ENCODE data around the gene SNAI3.
A peak's percentile ranks its signal among the peaks of the same experiment; 100 is the strongest.

The SNAI3 gene

GRCh38 chr16:88712362-88712979, 26.2 kb upstream of the SNAI3 start:
- no peaks in the 10 kb centered on the region for H3K27me3 ChIP-seq (ENCODE audit: insufficient read depth, poor library complexity, severe bottlenecking)
- H3K36me3 ChIP-seq (ENCODE audit: low read depth), result peaks cover 43% of the 10 kb centered on the region
- H3K4me1 ChIP-seq (ENCODE audit: insufficient read depth, poor library complexity, severe bottlenecking), result no peaks in the 10 kb centered on the region
- H3K27ac ChIP-seq (ENCODE audit: poor library complexity, severe bottlenecking), result no peak overlapping the region
- no peak for DNase-seq (ENCODE audit: low spot score)
- no peak for ATAC-seq (ENCODE audit: low read depth)
- H3K4me3 ChIP-seq (ENCODE audit: severe bottlenecking), result no peak overlapping the region
- TF ChIP-seq CTCF (IDR thresholded peaks at IDR 0.05; ENCODE audit: poor library complexity, severe bottlenecking), result no peak
- H3K9me3 ChIP-seq (ENCODE audit: severe bottlenecking), result no peaks in the 10 kb centered on the region

- ATAC-seq (ENCODE audit: low read depth) (no peak), DNase-seq (ENCODE audit: low spot score) (no peak)
- Histone ChIP-seq H3K27me3 (ENCODE audit: insufficient read depth, poor library complexity, severe bottlenecking) (no peaks in the 10 kb centered on the region), H3K4me1 (ENCODE audit: insufficient read depth, poor library complexity, severe bottlenecking) (no peaks in the 10 kb centered on the region), H3K27ac (ENCODE audit: poor library complexity, severe bottlenecking) (no peak overlapping the region), H3K4me3 (ENCODE audit: severe bottlenecking) (no peak overlapping the region), H3K36me3 (ENCODE audit: low read depth) (peaks cover 36% of the 10 kb centered on the region), H3K9me3 (ENCODE audit: severe bottlenecking) (no peaks in the 10 kb centered on the region)
- TF ChIP-seq CTCF (IDR thresholded peaks at IDR 0.05; ENCODE audit: poor library complexity, severe bottlenecking), result no peak
These were observed 25.5 kb upstream of the SNAI3 start for GRCh38 chr16:88711750-88712340.

- H3K27me3 ChIP-seq (ENCODE audit: insufficient read depth, poor library complexity, severe bottlenecking), result no peaks in the 10 kb centered on the region
- no peaks in the 10 kb centered on the region for H3K4me1 ChIP-seq (ENCODE audit: insufficient read depth, poor library complexity, severe bottlenecking)
- H3K4me3 ChIP-seq (ENCODE audit: severe bottlenecking), result no peak overlapping the region
- no peak for ATAC-seq (ENCODE audit: low read depth)
- no peak for DNase-seq (ENCODE audit: low spot score)
- no peaks in the 10 kb centered on the region for H3K9me3 ChIP-seq (ENCODE audit: severe bottlenecking)
- H3K27ac ChIP-seq (ENCODE audit: poor library complexity, severe bottlenecking), result no peak overlapping the region
- TF ChIP-seq CTCF (IDR thresholded peaks at IDR 0.05; ENCODE audit: poor library complexity, severe bottlenecking), result no peak
- H3K36me3 ChIP-seq (ENCODE audit: low read depth), result peaks cover 24% of the 10 kb centered on the region
These were observed 24.2 kb upstream of the SNAI3 start for GRCh38 chr16:88710556-88710955.

- DNase-seq (ENCODE audit: low spot score) (no peak), ATAC-seq (ENCODE audit: low read depth) (no peak)
- Histone ChIP-seq H3K27ac (ENCODE audit: poor library complexity, severe bottlenecking) (peak overlapping the region; percentile 7), H3K4me3 (ENCODE audit: severe bottlenecking) (peak overlapping the region; percentile 77), H3K9me3 (ENCODE audit: severe bottlenecking) (no peaks in the 10 kb centered on the region), H3K27me3 (ENCODE audit: insufficient read depth, poor library complexity, severe bottlenecking) (no peaks in the 10 kb centered on the region), H3K36me3 (ENCODE audit: low read depth) (no peaks in the 10 kb centered on the region), H3K4me1 (ENCODE audit: insufficient read depth, poor library complexity, severe bottlenecking) (no peaks in the 10 kb centered on the region)
- no peak for TF ChIP-seq CTCF (IDR thresholded peaks at IDR 0.05; ENCODE audit: poor library complexity, severe bottlenecking)
These were observed 20.9 kb upstream of the SNAI3 start for GRCh38 chr16:88706965-88707826.
